Muscle layer of colon (tissue), 2 donors: ENCODE results near the gene MEN1.
"Not testable (repeated sequence)": the region's sequence is repeated elsewhere in the genome, so short reads cannot be mapped to it uniquely, and the experiment has no call there.

Experiments
- H3K27ac ChIP-seq: one replicate; pipeline ENCODE4 v1.7.0; 2013; ENCODE audit warnings: low read depth, mild to moderate bottlenecking, low read length, moderate library complexity
- H3K27me3 ChIP-seq, 2 donors: one replicate each; pipeline ENCODE4 v1.7.0; 2013; ENCODE audit warnings: low read length in 2 of 2, mild to moderate bottlenecking in 2 of 2; ENCODE audit not compliant: insufficient read depth in 2 of 2, control insufficient read depth in 1 of 2
- H3K36me3 ChIP-seq: one replicate; pipeline ENCODE4 v1.7.0; 2013; ENCODE audit warnings: mild to moderate bottlenecking, low read length; ENCODE audit not compliant: insufficient read depth
- H3K4me1 ChIP-seq: one replicate; pipeline ENCODE4 v1.7.0; 2013; ENCODE audit warnings: mild to moderate bottlenecking, low read length; ENCODE audit not compliant: insufficient read depth
- H3K4me3 ChIP-seq, 2 donors: one replicate each; pipeline ENCODE4 v1.7.0; 2013; ENCODE audit warnings: low read length in 2 of 2, low read depth in 1 of 2, mild to moderate bottlenecking in 1 of 2, moderate library complexity in 1 of 2
- H3K9ac ChIP-seq: one replicate; pipeline ENCODE4 v1.7.0; 2013; ENCODE audit warnings: low read length
- H3K9me3 ChIP-seq: one replicate; pipeline ENCODE4 v1.7.0; 2013; ENCODE audit warnings: mild to moderate bottlenecking, low read length
- donor health status: abdominal sarcoma.
- donor health status: Adenocarcinoma of cecum.

MEN1 gene

DNA sequence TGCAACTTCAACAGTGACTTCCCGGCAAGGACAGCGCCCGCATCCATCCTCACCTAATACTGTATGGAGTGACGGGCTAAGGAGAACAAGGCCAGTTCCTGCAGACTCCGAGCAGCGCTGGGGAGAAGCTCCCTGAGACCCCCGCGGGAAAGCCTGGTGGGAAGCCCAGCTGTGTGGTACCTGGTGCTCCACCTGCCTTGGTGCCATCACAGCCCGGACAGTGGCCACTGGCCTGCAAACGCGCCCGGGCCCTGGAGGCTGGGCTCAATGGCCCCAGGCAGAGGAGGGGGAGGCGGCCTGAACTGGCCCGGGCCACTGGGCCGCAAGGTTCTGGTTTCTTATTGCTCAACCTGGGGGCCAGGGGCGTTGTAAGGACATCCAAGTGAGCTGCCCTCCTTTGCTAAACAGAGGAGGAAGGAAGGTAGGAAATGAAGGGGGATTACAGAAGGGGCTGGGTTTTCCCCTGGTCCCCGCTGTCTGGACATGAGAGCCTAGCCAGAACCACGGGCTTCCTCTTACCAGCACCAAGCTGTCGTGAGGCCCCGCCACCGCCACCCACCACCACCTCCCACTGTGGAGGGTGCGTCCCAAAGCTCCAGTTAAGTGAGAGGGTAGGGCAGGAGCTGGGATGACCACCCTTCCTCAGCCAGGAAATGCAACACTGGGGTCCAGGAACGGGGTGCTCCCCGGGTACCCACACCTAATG lies 42.6 kb upstream of the MEN1 start:
- peak overlapping the region; percentile 14 for H3K27ac ChIP-seq

DNA sequence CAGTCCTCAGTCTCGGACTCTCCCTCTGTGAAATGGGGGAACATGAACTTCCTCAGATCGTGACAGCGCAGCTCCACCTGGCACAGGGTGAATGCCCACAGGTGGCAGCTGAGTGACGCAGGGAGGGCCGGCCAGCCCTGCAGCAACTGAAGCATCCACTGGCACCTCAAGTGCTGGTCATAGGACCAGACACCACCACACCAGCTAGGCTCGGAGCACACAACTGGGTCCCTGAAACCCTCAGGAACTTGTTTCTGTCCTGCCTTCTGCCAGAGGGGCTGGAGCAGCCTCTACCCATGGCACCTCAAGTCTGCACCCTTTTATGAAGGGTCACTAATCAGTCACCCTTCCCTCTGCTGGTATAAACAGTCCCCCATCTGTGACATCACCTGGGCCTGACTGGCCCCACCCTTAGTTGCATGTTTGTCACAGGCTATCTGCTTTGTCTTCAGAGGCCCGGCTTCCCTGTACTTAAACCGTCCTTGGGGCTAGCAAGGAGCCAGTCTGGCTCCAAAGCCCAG lies 41.5 kb upstream of the MEN1 start:
- Histone ChIP-seq H3K36me3 (peaks cover 26% of the 10 kb centered on the region), H3K9ac (peak overlapping the region; percentile 9), H3K27ac (peak overlapping the region; percentile 66), H3K9me3 (no peaks in the 10 kb centered on the region), H3K4me3 (no peak overlapping the region), H3K27me3 (no peaks in the 10 kb centered on the region), H3K4me1 (peaks cover 59% of the 10 kb centered on the region)

More for the DNA sequence above, 42.6 kb upstream of the MEN1 start:
- Histone ChIP-seq H3K9ac (no peak overlapping the region), H3K4me1 (peaks cover 59% of the 10 kb centered on the region), H3K36me3 (peaks cover 26% of the 10 kb centered on the region), H3K27me3 (no peaks in the 10 kb centered on the region), H3K9me3 (no peaks in the 10 kb centered on the region), H3K4me3 (no peak overlapping the region)

DNA sequence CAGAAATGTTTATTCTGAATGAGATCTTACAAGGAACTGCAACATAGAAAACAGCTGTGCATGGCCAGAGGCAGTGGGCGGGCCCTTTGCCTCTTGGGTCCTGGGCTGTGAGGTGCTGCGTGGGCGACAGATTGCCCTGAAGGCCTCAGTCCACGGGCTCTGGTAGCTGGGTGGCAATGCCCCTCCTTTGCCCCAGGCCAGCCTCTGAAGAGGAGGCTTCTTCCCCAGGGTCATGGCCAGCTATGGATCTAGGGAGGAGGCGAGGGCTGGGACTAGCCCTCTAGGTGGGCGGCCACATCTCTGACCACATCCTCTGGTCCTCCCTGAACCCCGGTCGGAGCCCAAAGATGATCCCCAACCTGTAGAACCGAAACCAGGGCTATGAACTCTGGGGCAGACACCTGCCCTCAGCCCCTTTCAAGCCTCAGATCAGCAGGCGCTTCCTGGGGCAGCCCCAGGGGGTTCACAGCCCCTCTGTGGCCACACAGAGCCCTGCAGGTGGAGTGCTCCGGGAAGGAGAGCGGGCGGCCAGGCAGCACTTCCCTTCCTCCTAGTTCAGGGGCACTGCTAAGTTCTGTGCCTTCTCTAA lies 40.7 kb upstream of the MEN1 start:
- peak overlapping the region; percentile 9 for H3K9ac ChIP-seq
- H3K4me1 ChIP-seq, result peaks cover 51% of the 10 kb centered on the region
- H3K27me3 ChIP-seq, result no peaks in the 10 kb centered on the region
- H3K9me3 ChIP-seq, result no peaks in the 10 kb centered on the region
- peak overlapping the region; percentile 66 for H3K27ac ChIP-seq
- H3K36me3 ChIP-seq, result peaks cover 22% of the 10 kb centered on the region
- no peak overlapping the region for H3K4me3 ChIP-seq

DNA sequence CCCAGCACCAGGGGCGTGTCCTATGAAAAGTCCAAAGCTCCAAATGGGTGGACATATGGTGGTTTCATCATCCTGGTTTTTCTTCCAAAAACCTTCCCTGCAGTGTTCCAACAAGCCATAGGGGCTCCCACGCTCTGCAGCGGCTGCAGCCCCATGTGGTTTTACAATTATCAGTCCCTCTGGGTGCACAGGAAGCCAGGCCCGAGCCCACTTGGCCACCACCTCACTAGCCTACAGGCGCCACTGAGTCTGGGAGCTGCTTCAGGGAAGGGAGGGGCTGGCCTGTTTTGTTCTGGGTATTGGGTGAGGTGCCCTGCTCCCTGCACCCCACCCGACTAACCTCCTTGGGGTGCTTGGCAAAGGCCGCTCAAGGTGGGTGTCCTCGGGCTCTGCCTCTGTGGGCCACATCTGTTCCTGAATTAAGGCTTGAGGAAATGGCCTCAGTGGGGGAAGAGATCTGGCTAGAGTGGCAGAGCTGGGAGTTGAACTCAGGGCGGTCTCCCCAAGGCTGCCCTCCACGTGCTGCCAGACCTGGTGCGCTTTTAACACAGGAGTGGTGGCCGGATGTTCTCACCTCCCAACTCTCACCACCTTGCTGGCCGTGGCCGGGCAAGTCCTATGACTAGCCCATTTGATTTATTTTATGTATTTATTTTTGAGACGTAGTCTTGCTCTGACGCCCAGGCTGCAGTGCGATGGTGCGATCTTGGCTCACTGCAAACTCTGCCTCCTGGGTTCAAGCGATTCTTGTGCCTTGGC lies 39.4 kb upstream of the MEN1 start:
- no peak overlapping the region for H3K4me3 ChIP-seq
- H3K9me3 ChIP-seq, result no peaks in the 10 kb centered on the region
- H3K36me3 ChIP-seq, result peaks cover 22% of the 10 kb centered on the region
- peak overlapping the region; percentile 42 for H3K27ac ChIP-seq
- peaks cover 0 to 1% of the 10 kb centered on the region in 2 donors for H3K27me3 ChIP-seq
- no peak overlapping the region for H3K9ac ChIP-seq
- H3K4me1 ChIP-seq, result peaks cover 38% of the 10 kb centered on the region

DNA sequence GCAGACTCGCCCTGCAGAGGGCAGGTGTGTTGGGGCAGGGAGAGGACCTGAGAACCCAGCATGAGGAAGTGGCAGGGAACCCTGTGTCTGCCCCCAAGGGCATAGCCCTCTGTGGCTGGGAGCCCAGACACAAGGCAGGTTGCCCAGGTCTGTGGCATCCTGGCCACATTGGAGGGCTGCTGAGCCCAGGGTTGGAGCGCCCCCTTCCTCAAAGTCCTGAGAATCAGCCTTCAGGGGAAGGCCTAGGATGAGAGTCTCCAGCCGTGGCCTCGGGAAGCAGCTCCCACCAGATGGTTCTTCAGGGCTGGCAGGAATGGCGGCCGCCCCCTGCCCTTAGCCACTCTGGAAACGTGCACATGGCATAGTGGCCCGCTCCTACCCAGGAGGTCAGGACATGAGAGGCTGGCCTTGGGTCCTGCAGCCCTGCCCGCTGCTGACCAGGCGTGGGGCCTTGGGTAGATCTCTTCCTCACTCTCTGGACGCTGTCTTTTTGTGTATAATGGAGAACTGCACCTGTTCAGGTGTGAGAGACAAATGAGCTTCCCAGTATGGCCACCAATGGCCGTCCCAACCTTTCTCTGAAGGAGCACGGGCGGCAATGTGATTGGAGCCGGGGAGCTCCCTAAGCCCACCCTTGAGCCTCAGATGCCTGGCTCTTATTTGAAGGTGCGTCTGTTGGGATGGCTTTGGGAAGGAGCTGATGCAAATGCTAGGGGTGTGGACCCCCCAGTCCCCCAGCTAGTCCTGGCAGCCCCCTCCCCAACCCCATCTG lies 38.7 kb upstream of the MEN1 start:
- Histone ChIP-seq H3K4me3 (no peak overlapping the region), H3K9me3 (no peaks in the 10 kb centered on the region), H3K27ac (peak overlapping the region; percentile 42), H3K36me3 (peaks cover 16% of the 10 kb centered on the region), H3K9ac (no peak overlapping the region), H3K4me1 (peaks cover 33% of the 10 kb centered on the region), H3K27me3 (peaks cover 0 to 4% of the 10 kb centered on the region in 2 donors)

DNA sequence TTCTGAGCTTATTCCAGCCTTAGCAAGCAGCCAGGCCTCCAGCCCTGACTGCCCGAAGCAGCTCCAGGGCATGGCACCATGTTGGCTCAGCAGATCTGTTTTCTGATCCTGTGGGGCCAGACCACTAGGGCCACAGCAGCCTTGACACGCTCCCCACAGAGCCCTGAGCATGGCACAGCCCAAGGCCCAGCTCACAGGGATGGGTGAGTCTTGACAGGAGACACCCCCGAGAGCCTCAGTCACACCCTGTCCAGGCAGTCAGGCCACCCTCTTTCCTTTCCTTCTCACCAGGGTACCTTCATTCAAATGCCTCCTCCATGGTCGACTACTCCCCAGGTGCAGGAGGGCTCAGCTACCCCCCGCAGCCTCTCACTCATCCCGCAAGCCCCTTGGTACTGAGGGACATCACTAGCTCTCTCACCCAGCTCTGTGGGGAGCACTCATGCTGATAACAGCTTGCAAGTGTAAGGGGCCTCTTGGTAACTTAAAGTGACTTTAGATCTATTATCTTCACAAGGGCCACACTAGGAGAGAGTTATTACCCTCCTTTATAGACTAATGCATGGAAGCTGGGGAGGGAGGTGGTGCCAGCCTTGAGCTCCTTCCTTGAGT lies 38.0 kb upstream of the MEN1 start:
- Histone ChIP-seq H3K4me1 (peaks cover 28% of the 10 kb centered on the region), H3K27ac (no peak overlapping the region), H3K9ac (no peak overlapping the region)

DNA sequence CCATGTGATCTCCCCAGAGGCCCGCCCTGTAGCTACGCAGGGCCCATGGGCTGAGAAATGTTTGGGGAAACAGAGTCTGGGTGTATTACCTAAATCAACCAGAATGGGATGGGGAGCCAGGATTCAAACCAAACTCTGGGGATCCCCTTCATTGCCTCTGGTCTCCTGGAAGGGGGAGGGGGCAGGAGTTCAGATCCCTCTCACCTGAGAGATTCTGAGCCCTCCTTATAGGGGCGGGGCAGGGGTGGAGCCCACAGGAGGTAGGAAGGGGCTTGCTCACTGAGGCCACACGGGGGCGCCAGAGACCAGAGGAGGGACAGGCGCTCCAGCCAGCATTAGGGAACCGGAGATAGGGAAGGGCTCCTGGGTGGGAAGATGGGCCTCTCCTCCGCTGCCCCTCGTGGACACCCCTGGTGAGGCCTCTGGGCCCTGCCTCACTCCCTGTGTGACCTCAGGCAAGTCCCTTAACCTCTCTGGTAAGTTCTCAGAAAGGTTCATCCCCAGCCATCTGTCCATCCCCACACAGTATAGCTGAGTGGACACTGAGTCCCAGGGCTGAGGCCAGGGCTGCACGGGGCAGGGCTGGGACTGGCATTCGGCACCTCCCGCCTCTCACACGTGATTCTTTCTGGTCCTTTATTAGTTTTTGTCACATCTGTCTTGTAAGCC lies 36.8 kb upstream of the MEN1 start:
- Histone ChIP-seq H3K4me3 (no peak overlapping the region), H3K27me3 (peaks cover 0 to 4% of the 10 kb centered on the region in 2 donors), H3K4me1 (peaks cover 26% of the 10 kb centered on the region), H3K36me3 (no peaks in the 10 kb centered on the region), H3K27ac (peak overlapping the region; percentile 42), H3K9me3 (no peaks in the 10 kb centered on the region), H3K9ac (no peak overlapping the region)

More for the DNA sequence above, 38.0 kb upstream of the MEN1 start:
- Histone ChIP-seq H3K27me3 (peaks cover 0 to 4% of the 10 kb centered on the region in 2 donors), H3K9me3 (no peaks in the 10 kb centered on the region), H3K36me3 (peaks cover 9% of the 10 kb centered on the region), H3K4me3 (no peak overlapping the region)

DNA sequence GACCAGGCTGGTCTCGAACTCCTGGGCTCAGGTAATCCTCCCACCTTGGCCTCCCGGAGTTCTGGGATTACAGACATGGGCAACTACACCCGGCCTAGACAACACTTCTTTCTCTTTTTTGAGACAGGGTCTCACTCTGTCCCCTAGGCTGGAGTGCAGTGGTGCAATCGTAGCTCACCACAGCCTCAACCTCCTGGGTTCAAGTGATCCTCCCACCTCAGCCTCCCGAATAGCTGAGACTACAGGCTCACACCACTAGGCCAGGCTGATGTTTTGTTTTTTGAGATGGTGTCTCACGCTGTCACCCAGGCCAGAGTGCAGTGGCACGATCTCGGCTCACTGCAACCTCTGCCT lies 35.4 kb upstream of the MEN1 start:
- H3K4me3 ChIP-seq, H3K9me3 ChIP-seq, H3K27ac ChIP-seq, H3K9ac ChIP-seq, H3K36me3 ChIP-seq, H3K27me3 ChIP-seq: not testable (repeated sequence)
- H3K4me1 ChIP-seq, result peaks cover 26% of the 10 kb centered on the region

DNA sequence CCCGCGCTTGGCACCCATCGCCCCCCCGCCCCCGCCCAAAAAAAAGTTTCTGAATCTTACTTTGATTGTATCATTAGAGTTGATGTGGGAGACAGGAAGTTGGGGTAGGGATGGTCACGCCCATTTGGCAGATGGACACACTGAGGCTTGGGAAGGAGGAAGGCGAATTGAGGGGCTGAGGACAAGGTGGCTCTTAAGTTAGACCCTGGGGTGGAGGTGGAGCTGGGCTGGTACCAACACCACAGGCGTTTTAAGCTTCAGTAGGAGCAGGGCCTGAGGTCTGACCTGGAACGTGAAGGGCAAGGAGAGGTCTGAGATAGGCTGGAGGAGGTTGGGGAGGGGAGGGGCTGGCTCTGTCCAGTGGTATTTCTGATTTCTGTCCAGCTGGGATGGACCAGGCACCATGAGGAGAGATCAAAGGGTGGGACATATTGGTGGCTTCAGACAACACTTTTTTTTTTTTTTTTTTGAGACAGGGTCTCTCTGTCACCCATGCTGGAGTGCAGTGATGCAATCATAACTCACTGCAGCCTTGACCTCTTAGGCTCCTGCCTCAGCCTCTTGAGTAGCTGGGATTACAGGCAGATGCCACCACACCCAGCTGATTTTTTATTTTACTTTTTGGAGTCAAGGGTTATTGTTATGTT lies 34.9 kb upstream of the MEN1 start:
- no peaks in the 10 kb centered on the region for H3K36me3 ChIP-seq
- H3K9ac ChIP-seq, result no peak overlapping the region
- peaks cover 24% of the 10 kb centered on the region for H3K4me1 ChIP-seq
- H3K27me3 ChIP-seq, result peaks cover 0 to 4% of the 10 kb centered on the region in 2 donors
- no peaks in the 10 kb centered on the region for H3K9me3 ChIP-seq
- no peak overlapping the region for H3K27ac ChIP-seq
- no peak overlapping the region for H3K4me3 ChIP-seq
